Fibroblast of skin of left quadriceps (primary cell): ENCODE results near the gene NKX2-3.

Source experiments
- DNase-seq, 2 experiments: peaks; one replicate each; pipeline ENCODE4 v3.0.0-alpha.2; 2013; ENCODE audit warnings: low read depth in 2 of 2

Gene NKX2-3

GRCh38 chr10:99579971-99580370, 47.2 kb downstream of the NKX2-3 start:
- DNase-seq = no peak

- DNase-seq = no peak
These were observed 49.6 kb downstream of the NKX2-3 start for GRCh38 chr10:99582255-99582770.

- DNase-seq = no peak
These were observed 50.9 kb downstream of the NKX2-3 start for GRCh38 chr10:99583687-99584086.
